Hematopoietic multipotent progenitor cell treated with erythropoietin and hydrocortisone succinate and interleukin-3 and kit ligand, for 15 days (in vitro differentiated cells): ENCODE results near the gene SEMA3B.
"Not testable (repeated sequence)": the region's sequence is repeated elsewhere in the genome, so short reads cannot be mapped to it uniquely, and the experiment has no call there.

ENCODE experiments used
- DNase-seq: peaks from one replicate; pipeline ENCODE4 v3.0.0-alpha.2; 2015; ENCODE audit warnings: low spot score

Gene SEMA3B

DNA sequence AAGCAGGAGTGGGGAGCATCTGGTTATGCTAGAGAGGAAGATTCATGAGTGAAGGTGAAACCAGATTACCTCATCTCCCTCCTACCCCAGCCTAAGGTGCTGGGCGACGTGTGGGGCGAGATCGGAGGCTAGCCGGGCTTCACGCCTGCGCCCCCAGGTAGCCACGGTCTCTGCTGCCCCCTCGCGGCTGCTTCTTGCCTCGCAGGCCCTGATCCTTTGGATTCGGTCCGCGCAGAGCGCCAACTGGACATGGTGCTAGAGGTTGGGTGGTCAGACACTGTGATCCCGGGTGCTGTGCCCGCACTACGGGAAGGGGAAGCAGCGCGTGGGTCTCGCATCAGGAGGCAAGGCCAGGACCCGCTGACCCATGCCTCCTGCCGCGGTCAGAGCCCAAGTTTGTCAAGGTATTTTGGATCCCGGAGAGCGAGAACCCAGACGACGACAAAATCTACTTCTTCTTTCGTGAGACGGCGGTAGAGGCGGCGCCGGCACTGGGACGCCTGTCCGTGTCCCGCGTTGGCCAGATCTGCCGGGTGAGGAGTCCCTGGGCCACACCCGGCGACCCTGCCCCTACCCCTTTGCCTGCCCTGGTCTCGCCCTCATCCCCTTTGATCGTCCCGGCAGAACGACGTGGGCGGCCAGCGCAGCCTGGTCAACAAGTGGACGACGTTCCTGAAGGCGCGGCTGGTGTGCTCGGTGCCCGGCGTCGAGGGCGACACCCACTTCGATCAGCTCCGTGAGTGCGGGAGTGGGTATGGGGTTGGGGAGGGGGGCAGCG is 4.2 kb downstream of the SEMA3B start:
- peak; percentile 81 for DNase-seq

GRCh38 chr3:50273689-50274065 is 4.7 kb downstream of the SEMA3B start:
- no peak for DNase-seq

DNA sequence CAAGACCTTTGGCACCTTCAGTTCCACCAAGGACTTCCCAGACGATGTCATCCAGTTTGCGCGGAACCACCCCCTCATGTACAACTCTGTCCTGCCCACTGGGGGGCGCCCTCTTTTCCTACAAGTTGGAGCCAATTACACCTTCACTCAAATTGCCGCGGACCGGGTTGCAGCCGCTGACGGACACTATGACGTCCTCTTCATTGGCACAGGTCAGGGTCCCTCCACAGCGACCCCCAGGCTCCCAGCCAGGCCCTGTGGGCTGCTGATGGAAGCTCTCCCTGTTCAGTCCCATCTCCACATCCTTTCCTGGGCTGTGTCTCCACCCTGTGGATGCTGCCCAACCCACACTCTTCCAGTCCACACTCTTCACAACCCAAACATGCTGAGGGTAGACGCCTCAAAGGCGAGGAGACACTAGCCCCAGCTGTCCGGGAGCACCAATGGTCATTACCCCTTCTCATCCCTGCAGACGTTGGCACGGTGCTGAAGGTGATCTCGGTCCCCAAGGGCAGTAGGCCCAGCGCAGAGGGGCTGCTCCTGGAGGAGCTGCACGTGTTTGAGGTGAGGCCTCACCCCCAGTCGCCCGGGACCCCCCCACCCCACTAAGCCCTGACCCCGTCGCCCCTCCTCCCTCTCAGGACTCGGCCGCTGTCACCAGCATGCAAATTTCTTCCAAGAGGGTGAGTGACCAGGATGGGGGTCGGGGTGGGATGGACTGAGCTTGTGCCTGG is 5.6 kb downstream of the SEMA3B start:
- DNase-seq, result peak; percentile 77

GRCh38 chr3:50275141-50275995 is 6.4 kb downstream of the SEMA3B start:
- DNase-seq, result no peak

GRCh38 chr3:50275996-50276761 is 7.2 kb downstream of the SEMA3B start:
- no peak for DNase-seq

DNA sequence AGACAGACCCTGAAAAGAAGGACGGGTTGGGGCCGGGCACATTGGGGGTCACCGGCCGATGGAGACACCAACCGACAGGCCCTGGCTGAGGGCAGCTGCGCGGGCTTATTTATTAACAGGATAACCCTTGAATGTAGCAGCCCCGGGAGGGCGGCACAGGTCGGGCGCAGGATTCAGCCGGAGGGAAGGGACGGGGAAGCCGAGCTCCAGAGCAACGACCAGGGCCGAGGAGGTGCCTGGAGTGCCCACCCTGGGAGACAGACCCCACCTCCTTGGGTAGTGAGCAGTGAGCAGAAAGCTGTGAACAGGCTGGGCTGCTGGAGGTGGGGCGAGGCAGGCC is 7.8 kb downstream of the SEMA3B start:
- DNase-seq, result no peak

DNA sequence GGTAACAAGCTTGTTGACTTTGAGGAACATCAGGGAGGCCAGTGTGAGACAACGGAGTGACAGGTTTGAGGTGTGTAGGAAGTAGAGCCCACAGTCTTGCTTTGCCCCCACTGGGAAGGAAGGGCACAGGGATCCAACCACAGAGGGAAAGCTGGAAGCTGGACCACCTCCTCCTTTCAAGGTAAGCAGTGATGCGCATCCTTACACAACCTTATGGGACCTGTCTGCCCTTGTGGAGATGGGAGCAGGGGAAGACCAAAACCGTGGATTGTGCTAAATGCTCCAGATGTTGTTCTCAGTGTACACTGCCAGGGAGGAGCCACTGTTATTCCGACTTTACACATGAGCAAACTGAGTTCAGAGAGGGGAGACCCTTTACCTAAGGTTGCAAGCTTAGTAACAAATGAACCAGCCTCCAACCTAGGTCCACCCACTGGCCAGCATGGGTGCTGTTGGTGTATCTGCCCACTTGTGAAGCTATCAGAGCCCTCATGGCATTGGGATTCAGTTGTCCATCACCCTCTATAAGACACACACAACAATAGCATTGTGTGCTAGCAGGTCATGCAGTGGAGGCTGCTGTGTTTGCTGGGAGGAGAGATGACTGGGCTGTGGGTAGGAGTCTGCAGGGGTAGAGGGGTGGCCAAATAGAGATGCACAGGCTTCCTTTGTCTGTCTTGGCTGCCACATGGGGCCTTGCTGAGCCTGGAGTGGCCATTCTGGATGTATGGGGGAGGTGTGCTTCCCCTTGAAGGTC is 9.4 kb downstream of the SEMA3B start:
- no peak for DNase-seq

DNA sequence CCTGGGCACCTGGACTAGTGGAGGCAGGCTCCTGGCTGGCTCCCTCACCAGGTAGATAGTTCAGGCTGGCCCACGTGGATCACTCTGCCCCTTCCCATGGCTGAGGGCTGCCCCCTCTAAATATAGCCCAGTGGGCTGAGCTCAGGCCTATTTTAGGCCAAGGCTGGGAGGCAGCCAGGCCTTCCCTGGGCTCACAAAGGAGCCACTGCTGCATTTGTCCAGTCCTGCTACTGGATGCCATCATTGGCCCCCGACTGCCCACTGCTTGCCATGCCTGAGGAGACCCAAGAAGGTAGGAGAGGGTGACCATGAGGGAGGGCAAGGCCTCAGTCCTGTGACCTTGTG is 9.9 kb downstream of the SEMA3B start, which contains the start of gene LSMEM2:
Gene LSMEM2 (plus strand): TSS at position 208 of the 345 bp plus-strand sequence. CDS start 27 bp downstream, at position 235.
- no peak for DNase-seq

GRCh38 chr3:50279255-50280016 is 10.5 kb downstream of the SEMA3B start:
- DNase-seq, result no peak

DNA sequence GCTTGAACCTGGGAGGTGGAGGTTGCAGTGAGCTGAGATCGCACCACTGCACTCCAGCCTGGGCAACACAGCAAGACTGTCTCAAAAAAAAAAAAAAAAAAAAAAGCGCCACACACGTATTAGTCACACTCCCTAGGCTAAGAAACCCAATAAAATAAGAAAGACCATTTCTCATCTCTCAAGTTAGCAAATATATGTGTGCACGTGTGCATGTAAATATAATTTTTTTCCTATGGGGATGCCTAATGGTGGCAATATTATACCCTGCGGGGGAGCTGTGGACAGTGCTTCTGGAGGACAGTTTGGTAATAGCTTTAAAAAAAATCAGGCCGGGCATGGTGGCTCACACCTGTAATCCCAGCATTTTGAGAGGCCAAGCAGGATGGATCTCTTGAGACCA is 15.2 kb downstream of the SEMA3B start:
- DNase-seq, result not testable (repeated sequence)

DNA sequence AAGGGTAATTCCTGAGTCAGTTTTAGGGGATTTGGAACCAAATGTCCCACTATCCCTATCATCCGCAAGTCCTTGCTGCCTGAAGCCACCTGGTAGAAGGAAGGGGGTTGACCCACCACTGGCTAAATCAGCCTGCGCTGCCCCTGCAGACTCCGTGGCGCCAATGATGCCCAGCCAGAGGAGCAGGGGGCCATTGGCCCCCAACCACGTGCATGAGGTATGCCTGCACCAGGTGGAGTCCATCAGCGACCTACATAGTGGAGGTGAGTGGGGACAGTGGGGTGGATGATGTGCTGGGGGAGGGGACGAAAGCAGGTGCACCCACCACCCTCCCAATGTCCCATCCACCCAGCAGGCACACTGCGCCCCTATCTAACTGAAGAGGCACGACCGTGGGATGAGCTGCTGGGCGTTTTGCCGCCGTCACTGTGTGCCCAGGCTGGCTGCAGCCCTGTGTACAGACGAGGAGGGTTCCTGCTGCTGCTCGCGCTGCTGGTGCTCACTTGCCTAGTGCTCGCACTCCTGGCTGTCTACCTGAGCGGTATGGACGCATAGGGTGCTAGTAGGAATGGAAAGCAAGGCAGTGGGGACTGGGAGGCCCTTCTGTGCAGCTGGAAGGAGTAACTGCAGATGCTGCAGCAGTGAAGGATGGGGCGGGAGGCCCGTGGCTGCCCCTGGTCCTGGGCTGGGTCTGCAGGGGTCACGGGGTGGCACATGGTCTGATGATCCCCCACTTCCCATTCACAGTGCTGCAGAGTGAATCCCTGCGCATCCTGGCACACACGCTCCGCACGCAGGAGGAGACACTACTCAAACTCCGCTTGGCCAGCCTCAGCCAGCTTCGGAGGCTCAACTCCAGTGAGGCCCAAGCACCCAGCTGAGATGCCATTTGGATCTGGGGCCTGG is 17.6 kb downstream of the SEMA3B start:
- DNase-seq, result no peak

DNA sequence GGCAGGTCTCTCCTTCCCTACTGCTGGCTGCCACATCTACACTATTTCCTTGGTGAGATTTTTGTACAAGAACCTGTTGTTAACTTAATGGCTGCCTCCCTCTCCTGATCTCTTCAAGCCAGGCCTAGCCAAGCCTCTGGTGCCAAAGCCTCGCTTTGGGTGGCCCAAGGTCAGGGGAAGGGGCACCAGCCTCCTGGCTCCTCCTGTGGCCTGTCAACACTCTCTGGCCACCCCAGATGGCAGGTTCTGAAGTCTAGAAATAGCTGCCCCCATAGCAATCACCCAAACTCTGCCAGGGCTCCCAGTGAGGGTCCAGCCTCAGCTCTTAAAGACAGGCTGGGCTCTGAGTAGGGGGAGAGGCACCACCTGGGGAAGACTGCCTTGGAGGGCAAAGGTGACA is 18.3 kb downstream of the SEMA3B start:
- no peak for DNase-seq

GRCh38 chr3:50288387-50289007 is 19.6 kb downstream of the SEMA3B start:
- no peak for DNase-seq

DNA sequence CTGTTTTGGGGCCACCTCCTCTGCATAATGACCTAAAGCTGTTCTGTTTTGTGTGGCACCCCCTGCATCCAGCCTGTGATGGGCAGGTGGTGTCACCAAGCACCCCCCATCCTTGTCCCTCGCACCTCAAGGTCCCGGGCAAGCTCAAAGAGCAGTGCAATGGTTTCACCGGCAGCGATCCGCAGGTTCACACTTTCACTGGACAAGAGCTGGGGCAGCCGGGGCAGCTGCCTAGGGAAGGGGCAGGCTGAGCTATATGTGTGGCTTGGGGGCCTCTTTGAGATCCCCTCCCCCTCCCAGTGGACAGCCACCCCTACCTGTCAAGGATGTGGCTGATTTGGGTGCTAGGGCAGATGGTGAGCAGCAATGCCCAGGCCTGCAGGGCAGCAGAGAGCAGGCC is 20.2 kb downstream of the SEMA3B start:
- no peak for DNase-seq

DNA sequence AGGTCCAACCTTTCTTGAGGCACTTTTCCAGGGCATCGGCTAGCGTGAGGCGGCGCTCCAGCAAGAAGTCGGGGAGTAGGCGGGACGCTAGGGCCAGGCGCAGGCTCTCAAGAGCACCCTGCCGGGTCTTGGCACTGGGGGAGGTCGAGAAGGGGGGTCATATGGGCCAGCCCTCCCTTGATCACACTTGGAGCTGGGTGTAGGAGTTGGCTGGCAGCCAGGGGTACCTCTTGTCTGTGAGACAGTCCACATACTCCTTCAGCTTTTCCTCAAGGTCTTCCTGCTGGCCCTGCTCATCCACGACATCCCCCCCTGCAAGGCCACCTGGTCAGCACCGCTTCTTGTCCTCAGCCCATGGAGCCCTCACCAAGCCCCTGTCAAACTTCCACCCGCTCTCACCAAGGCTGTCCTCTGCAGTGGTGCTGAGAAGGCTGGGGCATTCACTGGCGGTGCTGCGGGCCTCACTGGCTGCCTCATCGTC is 21.3 kb downstream of the SEMA3B start:
- no peak for DNase-seq

- peak; percentile 97 for DNase-seq
These were observed 23.5 kb downstream of the SEMA3B start, which contains the start of gene IFRD2 for GRCh38 chr3:50292159-50293078. Gene IFRD2 (minus strand): TSS chr3:50292429. CDS start chr3:50292274, 155 bp downstream.

- DNase-seq, result no peak
These were observed 24.3 kb downstream of the SEMA3B start for GRCh38 chr3:50293079-50293801.
